HepG2 (cell line): ENCODE data around the gene DHX8. TPM values are rescaled to one million over a fixed set of nuclear protein-coding genes. Genes with fewer than 3 reads are reported as not detected.
A peak's percentile ranks its signal among the peaks of the same experiment; 100 is the strongest.

Experiments
- CREM ChIP-seq, 2 experiments: sonication (generic) in 1 of 2; formaldehyde crosslinking in 1 of 2; IDR thresholded peaks; 2 replicates each; pipeline versions ENCODE4 v1.4.0 to v1.6.1; 2016 to 2020; ENCODE audit warnings: antibody characterized with exemption in 1 of 2, mild to moderate bottlenecking in 1 of 2, missing genetic modification reagents in 1 of 2
- DPF2 ChIP-seq: sonication (generic); formaldehyde crosslinking; IDR thresholded peaks from 2 replicates; pipeline ENCODE4 v1.4.0; 2020; ENCODE audit warnings: mild to moderate bottlenecking, low read depth, missing genetic modification reagents, borderline replicate concordance
- NR2C2 ChIP-seq: sonication (generic); formaldehyde crosslinking; IDR thresholded peaks from 2 replicates; pipeline ENCODE4 v1.4.0; 2020; ENCODE audit warnings: missing genetic modification reagents, mild to moderate bottlenecking, moderate library complexity, borderline replicate concordance
- SRSF4 ChIP-seq: fragments of 200-400 bp; formaldehyde crosslinking; IDR thresholded peaks from one replicate; pipeline ENCODE4 v1.6.1; 2018; ENCODE audit warnings: mild to moderate bottlenecking, low read depth, low read length, moderate library complexity; ENCODE audit not compliant: poor library complexity, severe bottlenecking
- ZNF235 ChIP-seq: sonication (generic); formaldehyde crosslinking; IDR thresholded peaks from 2 replicates; pipeline ENCODE4 v1.8.1; 2023; ENCODE audit warnings: mild to moderate bottlenecking, missing genetic modification reagents, borderline replicate concordance
- ZNF329 ChIP-seq: sonication (generic); formaldehyde crosslinking; IDR thresholded peaks from 2 replicates; pipeline ENCODE4 v1.9.0; 2021; ENCODE audit warnings: low read depth, mild to moderate bottlenecking, missing genetic modification reagents
- polyA plus RNA-seq, 8 experiments: library from polyadenylated mRNA; depleted of rRNA in 3 of 8; stranded (reverse) in 7 of 8; unstranded in 1 of 8; fragments of >200 nt; fragmentation: Illumina TruSeq in 4 of 8; extraction: Trizol in 4 of 8; gene quantifications; 2 replicates each; pipeline versions ENCODE4 v1.2.1 to v1.2.3, GENCODE V29; 2011 to 2016; ENCODE audit warnings: low read depth in 4 of 8, missing spikeins in 1 of 8, mixed read lengths in 1 of 8; ENCODE audit not compliant: insufficient read depth in 1 of 8
- total RNA-seq, 5 experiments: library from RNA; depleted of rRNA; stranded (reverse); fragments of >200 nt; fragmentation: Illumina TruSeq; extraction: Trizol; gene quantifications; 2 replicates each; pipeline ENCODE4 v1.2.3, GENCODE V29; 2016; ENCODE audit warnings: low read depth in 1 of 5
- TF ChIP-seq, protein P1 (sequence below): fragments of 450-650 bp; IDR thresholded peaks from 2 replicates; pipeline ENCODE4 v1.6.1; 2017
- TF ChIP-seq, protein P2 (sequence below): sonication (generic); formaldehyde crosslinking; IDR thresholded peaks from 2 replicates; pipeline ENCODE4 v1.5.0; 2020; ENCODE audit warnings: mild to moderate bottlenecking, low read depth, missing genetic modification reagents, borderline replicate concordance
- TF ChIP-seq, protein P3 (sequence below): IDR thresholded peaks from 2 replicates; pipeline ENCODE4 v1.6.1; 2012; ENCODE audit warnings: low read depth, low read length, improper control_type of control experiment
- TF ChIP-seq, protein P4 (sequence below): conservative IDR thresholded peaks from 2 replicates; pipeline ENCODE4 v1.6.1; 2018; ENCODE audit warnings: missing genetic modification reagents
- TF ChIP-seq, protein P5 (sequence below): sonication (generic); formaldehyde crosslinking; IDR thresholded peaks from 2 replicates; pipeline ENCODE4 v1.5.0; 2020; ENCODE audit warnings: mild to moderate bottlenecking, missing genetic modification reagents, borderline replicate concordance

Gene DHX8
- total and polyA plus RNA-seq, 2 of the 13 experiments (the other 11 are each of a cell fraction or from before 2014, with no cell fraction given) = 24.8 to 48.9 TPM

DNA sequence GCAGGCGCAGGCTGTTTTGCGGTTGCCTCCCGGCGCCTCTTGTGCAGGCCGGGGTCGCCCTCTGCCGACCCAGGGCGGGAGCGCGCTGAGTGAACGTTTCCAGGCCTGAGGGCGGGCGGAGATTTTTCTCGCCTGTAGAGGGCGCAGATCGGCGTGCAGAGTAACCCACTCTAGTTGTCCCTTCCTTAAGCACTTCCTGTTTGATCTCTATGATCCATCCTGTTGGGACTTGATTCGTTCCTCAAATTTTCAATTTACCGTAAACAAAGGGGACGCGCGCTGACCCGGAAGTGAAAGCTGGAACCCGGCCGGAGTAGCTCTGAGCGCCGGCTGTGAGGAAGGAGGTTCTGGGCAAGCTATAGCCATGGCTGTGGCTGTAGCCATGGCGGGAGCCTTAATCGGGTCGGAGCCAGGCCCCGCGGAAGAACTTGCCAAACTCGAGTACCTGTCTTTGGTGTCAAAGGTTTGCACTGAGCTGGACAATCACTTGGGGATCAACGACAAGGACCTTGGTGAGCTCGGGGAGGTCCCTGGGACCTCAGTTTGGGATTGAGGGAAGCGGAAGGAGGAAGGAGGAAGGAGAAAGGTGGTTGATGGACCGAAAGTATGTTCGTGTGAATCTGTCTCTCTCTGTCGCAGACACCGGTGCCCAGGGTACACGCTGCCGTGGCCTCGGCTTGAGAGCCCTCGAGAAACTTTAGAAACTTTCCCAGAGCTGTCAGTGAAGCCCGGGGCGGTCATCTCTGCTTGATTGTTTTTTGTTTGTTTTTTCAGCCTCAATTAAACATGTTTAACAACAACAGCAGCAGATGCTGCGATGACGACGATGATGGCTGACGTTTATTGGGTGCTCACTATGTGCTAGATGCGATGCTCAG, at the start of gene DHX8 (continued):
- TF ChIP-seq ZNF329 (CRISPR knock-in tag) = peak; percentile 79
- peak; percentile 100 for TF ChIP-seq NR2C2 (CRISPR knock-in tag)
- TF ChIP-seq, protein P1, sequence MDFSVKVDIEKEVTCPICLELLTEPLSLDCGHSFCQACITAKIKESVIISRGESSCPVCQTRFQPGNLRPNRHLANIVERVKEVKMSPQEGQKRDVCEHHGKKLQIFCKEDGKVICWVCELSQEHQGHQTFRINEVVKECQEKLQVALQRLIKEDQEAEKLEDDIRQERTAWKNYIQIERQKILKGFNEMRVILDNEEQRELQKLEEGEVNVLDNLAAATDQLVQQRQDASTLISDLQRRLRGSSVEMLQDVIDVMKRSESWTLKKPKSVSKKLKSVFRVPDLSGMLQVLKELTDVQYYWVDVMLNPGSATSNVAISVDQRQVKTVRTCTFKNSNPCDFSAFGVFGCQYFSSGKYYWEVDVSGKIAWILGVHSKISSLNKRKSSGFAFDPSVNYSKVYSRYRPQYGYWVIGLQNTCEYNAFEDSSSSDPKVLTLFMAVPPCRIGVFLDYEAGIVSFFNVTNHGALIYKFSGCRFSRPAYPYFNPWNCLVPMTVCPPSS = no peak
- TF ChIP-seq CREM (IDR thresholded peaks at IDR 0.05) = peak; percentile 94
- TF ChIP-seq CREM (CRISPR knock-in tag; IDR thresholded peaks at IDR 0.05) = no peak
- TF ChIP-seq, protein P2, sequence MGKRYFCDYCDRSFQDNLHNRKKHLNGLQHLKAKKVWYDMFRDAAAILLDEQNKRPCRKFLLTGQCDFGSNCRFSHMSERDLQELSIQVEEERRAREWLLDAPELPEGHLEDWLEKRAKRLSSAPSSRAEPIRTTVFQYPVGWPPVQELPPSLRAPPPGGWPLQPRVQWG (CRISPR knock-in tag) = no peak
- no peak for TF ChIP-seq DPF2
- TF ChIP-seq SRSF4 = no peak
- TF ChIP-seq, protein P3, sequence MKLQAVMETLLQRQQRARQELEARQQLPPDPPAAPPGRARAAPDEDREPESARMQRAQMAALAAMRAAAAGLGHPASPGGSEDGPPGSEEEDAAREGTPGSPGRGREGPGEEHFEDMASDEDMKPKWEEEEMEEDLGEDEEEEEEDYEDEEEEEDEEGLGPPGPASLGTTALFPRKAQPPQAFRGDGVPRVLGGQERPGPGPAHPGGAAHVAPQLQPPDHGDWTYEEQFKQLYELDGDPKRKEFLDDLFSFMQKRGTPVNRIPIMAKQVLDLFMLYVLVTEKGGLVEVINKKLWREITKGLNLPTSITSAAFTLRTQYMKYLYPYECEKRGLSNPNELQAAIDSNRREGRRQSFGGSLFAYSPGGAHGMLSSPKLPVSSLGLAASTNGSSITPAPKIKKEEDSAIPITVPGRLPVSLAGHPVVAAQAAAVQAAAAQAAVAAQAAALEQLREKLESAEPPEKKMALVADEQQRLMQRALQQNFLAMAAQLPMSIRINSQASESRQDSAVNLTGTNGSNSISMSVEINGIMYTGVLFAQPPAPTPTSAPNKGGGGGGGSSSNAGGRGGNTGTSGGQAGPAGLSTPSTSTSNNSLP = peak; percentile 99
- TF ChIP-seq, protein P4, sequence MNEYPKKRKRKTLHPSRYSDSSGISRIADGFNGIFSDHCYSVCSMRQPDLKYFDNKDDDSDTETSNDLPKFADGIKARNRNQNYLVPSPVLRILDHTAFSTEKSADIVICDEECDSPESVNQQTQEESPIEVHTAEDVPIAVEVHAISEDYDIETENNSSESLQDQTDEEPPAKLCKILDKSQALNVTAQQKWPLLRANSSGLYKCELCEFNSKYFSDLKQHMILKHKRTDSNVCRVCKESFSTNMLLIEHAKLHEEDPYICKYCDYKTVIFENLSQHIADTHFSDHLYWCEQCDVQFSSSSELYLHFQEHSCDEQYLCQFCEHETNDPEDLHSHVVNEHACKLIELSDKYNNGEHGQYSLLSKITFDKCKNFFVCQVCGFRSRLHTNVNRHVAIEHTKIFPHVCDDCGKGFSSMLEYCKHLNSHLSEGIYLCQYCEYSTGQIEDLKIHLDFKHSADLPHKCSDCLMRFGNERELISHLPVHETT = peak; percentile 98
- TF ChIP-seq ZNF235 (CRISPR knock-in tag) = 0 out of 2 replicates have a peak, but pooled peaks have one; percentile 16
- TF ChIP-seq, protein P5, sequence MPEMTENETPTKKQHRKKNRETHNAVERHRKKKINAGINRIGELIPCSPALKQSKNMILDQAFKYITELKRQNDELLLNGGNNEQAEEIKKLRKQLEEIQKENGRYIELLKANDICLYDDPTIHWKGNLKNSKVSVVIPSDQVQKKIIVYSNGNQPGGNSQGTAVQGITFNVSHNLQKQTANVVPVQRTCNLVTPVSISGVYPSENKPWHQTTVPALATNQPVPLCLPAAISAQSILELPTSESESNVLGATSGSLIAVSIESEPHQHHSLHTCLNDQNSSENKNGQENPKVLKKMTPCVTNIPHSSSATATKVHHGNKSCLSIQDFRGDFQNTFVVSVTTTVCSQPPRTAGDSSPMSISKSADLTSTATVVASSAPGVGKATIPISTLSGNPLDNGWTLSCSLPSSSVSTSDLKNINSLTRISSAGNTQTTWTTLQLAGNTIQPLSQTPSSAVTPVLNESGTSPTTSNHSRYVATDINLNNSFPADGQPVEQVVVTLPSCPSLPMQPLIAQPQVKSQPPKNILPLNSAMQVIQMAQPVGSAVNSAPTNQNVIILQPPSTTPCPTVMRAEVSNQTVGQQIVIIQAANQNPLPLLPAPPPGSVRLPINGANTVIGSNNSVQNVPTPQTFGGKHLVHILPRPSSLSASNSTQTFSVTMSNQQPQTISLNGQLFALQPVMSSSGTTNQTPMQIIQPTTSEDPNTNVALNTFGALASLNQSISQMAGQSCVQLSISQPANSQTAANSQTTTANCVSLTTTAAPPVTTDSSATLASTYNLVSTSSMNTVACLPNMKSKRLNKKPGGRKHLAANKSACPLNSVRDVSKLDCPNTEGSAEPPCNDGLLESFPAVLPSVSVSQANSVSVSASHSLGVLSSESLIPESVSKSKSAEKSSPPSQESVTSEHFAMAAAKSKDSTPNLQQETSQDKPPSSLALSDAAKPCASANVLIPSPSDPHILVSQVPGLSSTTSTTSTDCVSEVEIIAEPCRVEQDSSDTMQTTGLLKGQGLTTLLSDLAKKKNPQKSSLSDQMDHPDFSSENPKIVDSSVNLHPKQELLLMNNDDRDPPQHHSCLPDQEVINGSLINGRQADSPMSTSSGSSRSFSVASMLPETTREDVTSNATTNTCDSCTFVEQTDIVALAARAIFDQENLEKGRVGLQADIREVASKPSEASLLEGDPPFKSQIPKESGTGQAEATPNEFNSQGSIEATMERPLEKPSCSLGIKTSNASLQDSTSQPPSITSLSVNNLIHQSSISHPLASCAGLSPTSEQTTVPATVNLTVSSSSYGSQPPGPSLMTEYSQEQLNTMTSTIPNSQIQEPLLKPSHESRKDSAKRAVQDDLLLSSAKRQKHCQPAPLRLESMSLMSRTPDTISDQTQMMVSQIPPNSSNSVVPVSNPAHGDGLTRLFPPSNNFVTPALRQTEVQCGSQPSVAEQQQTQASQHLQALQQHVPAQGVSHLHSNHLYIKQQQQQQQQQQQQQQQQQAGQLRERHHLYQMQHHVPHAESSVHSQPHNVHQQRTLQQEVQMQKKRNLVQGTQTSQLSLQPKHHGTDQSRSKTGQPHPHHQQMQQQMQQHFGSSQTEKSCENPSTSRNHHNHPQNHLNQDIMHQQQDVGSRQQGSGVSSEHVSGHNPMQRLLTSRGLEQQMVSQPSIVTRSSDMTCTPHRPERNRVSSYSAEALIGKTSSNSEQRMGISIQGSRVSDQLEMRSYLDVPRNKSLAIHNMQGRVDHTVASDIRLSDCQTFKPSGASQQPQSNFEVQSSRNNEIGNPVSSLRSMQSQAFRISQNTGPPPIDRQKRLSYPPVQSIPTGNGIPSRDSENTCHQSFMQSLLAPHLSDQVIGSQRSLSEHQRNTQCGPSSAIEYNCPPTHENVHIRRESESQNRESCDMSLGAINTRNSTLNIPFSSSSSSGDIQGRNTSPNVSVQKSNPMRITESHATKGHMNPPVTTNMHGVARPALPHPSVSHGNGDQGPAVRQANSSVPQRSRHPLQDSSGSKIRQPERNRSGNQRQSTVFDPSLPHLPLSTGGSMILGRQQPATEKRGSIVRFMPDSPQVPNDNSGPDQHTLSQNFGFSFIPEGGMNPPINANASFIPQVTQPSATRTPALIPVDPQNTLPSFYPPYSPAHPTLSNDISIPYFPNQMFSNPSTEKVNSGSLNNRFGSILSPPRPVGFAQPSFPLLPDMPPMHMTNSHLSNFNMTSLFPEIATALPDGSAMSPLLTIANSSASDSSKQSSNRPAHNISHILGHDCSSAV (CRISPR knock-in tag) = peak; percentile 33; the same call in 1 of the 2 replicates
